Islet precursor cell (in vitro differentiated cells): ENCODE results near the gene CCDC184.
"Not testable (repeated sequence)": the region's sequence is repeated elsewhere in the genome, so short reads cannot be mapped to it uniquely, and the experiment has no call there.

Experiments
- DNase-seq: peaks from one replicate; pipeline ENCODE4 v3.0.0-alpha.2; 2018

Gene CCDC184

GRCh38 chr12:48216785-48217184 lies 33.3 kb downstream of the CCDC184 start:
- DNase-seq: no peak

GRCh38 chr12:48219631-48220030 lies 36.2 kb downstream of the CCDC184 start:
- DNase-seq: no peak

- no peak for DNase-seq
These were observed 37.3 kb downstream of the CCDC184 start for GRCh38 chr12:48220701-48221100.

GRCh38 chr12:48221645-48222044 lies 38.2 kb downstream of the CCDC184 start:
- no peak for DNase-seq

- DNase-seq: not testable (repeated sequence)
These were observed 41.1 kb downstream of the CCDC184 start for GRCh38 chr12:48224533-48224932.

GRCh38 chr12:48231169-48231958 lies 47.9 kb downstream of the CCDC184 start:
- not testable (repeated sequence) for DNase-seq
